Measurements from ENCODE around the gene ITGA11.

The ITGA11 gene

GRCh38 chr15:68480296-68480695 is 48.3 kb upstream of the ITGA11 start:
- no peak for ATAC-seq

GRCh38 chr15:68479870-68480269 is 47.9 kb upstream of the ITGA11 start:
- TF ChIP-seq CSDC2 (CRISPR knock-in tag; IDR thresholded peaks at IDR 0.05) (no peak), TOX (CRISPR knock-in tag; IDR thresholded peaks at IDR 0.05; ENCODE audit: borderline replicate concordance) (no peak), GLIS3 (CRISPR knock-in tag; IDR thresholded peaks at IDR 0.05) (no peak), ZNF565 (CRISPR knock-in tag; conservative IDR thresholded peaks at IDR 0.05; ENCODE audit: low read depth) (no peak), ZFP30 (CRISPR knock-in tag; IDR thresholded peaks at IDR 0.05) (no peak), CSRNP3 (CRISPR knock-in tag; IDR thresholded peaks at IDR 0.05) (no peak), CREB5 (CRISPR knock-in tag; IDR thresholded peaks at IDR 0.05; ENCODE audit: low read depth) (no peak), ZNF70 (CRISPR knock-in tag; IDR thresholded peaks at IDR 0.05) (no peak), ZC3H10 (CRISPR knock-in tag; IDR thresholded peaks at IDR 0.05) (no peak), ZFP3 (CRISPR knock-in tag; IDR thresholded peaks at IDR 0.05) (no peak), SNAI2 (CRISPR knock-in tag; IDR thresholded peaks at IDR 0.05) (no peak), RARB (CRISPR knock-in tag; IDR thresholded peaks at IDR 0.05) (no peak), ARNTL (CRISPR knock-in tag; IDR thresholded peaks at IDR 0.05; ENCODE audit: borderline replicate concordance, low read depth) (no peak), PATZ1 (CRISPR knock-in tag; IDR thresholded peaks at IDR 0.05; ENCODE audit: borderline replicate concordance) (no peak), ISL1 (CRISPR knock-in tag; IDR thresholded peaks at IDR 0.05) (no peak), TSHZ2 (CRISPR knock-in tag; IDR thresholded peaks at IDR 0.05) (no peak), BACH2 (CRISPR knock-in tag; IDR thresholded peaks at IDR 0.05; ENCODE audit: borderline replicate concordance) (no peak), TCF4 (CRISPR knock-in tag; IDR thresholded peaks at IDR 0.05; ENCODE audit: borderline replicate concordance) (no peak), OSR1 (CRISPR knock-in tag; IDR thresholded peaks at IDR 0.05) (no peak), POU6F1 (CRISPR knock-in tag; IDR thresholded peaks at IDR 0.05; ENCODE audit: borderline replicate concordance, low read depth) (no peak)
- ATAC-seq = no peak

More at GRCh38 chr15:68480296-68480695, 48.3 kb upstream of the ITGA11 start:
- TF ChIP-seq ZNF8 (CRISPR knock-in tag; IDR thresholded peaks at IDR 0.05) (no peak), GLIS3 (CRISPR knock-in tag; IDR thresholded peaks at IDR 0.05) (no peak), ZFP3 (CRISPR knock-in tag; IDR thresholded peaks at IDR 0.05) (no peak), TCF4 (CRISPR knock-in tag; IDR thresholded peaks at IDR 0.05; ENCODE audit: borderline replicate concordance) (no peak), CSRNP3 (CRISPR knock-in tag; IDR thresholded peaks at IDR 0.05) (no peak), CSDC2 (CRISPR knock-in tag; IDR thresholded peaks at IDR 0.05) (no peak), CREB5 (CRISPR knock-in tag; IDR thresholded peaks at IDR 0.05; ENCODE audit: low read depth) (no peak)

Data from SK-N-SH treated with all-trans-retinoic acid at 6 μM for 48 hours (cell line).